A549 (cell line): ENCODE results near the gene AAMDC. TPM values are rescaled to one million over a fixed set of nuclear protein-coding genes. Genes with fewer than 3 reads are reported as not detected.

ENCODE experiments used
- ATAC-seq, 2 experiments: fragments of 200-7000 bp in 1 of 2; fragments of >200 bp in 1 of 2; cut with Nextera tagmentation in 1 of 2; cut with Tn5 transposase in 1 of 2; 3 replicates each; pipeline versions ENCODE4 v1.8.0 to v1.9.1; 2018 to 2020; ENCODE audit warnings: mild to moderate bottlenecking in 1 of 2, moderate library complexity in 1 of 2
- CTCF ChIA-PET: fragments of 300-600 bp; sonication (Branson Sonifier 250); formaldehyde crosslinking; extraction: SDS; loops from one replicate; lab custom pipeline; 2021; ENCODE audit warnings: antibody characterized with exemption, inconsistent platforms; lab: Yijun Ruan, JAX
- POLR2A ChIA-PET: fragments of 350-600 bp; formaldehyde crosslinking; extraction: SDS; loops from one replicate; lab custom pipeline; 2021; ENCODE audit warnings: antibody characterized with exemption, inconsistent platforms; lab: Yijun Ruan, JAX
- DNase-seq, 2 experiments: peaks; one replicate each; pipeline versions ENCODE4 v3.0.0 to v3.0.0-alpha.2; 2011 to 2016; ENCODE audit warnings: low read depth in 1 of 2, low spot score in 1 of 2
- FAIRE-seq: peaks from 2 replicates; lab custom pipeline; 2011; peaks lifted over from hg19 to GRCh38; lab: Jason Lieb, UNC
- H3K27ac ChIP-seq, 2 experiments: fragments of >200 bp; sonication (Bioruptor Twin); formaldehyde crosslinking; 3 replicates each; pipeline ENCODE4 v1.5.1; 2016 to 2017
- H3K4me1 ChIP-seq: fragments of >200 bp; sonication (Bioruptor Twin); formaldehyde crosslinking; 3 replicates; pipeline ENCODE4 v1.6.1; 2016
- H3K4me2 ChIP-seq: fragments of >200 bp; sonication (Bioruptor Twin); formaldehyde crosslinking; 3 replicates; pipeline ENCODE4 v1.6.1; 2016
- H3K4me3 ChIP-seq: fragments of >200 bp; sonication (Bioruptor Twin); formaldehyde crosslinking; 3 replicates; pipeline ENCODE4 v1.5.1; 2016
- H3K9me3 ChIP-seq: fragments of >200 bp; sonication (Bioruptor Twin); formaldehyde crosslinking; 3 replicates; pipeline ENCODE4 v1.6.1; 2016
- CBX8 ChIP-seq: fragments of 200-600 bp; sonication (generic); IDR thresholded peaks from 2 replicates; pipeline ENCODE4 v1.6.1; 2016
- CEBPB ChIP-seq, 2 experiments: fragments of >200 bp in 1 of 2; sonication (Bioruptor Twin) in 1 of 2; formaldehyde crosslinking in 1 of 2; IDR thresholded peaks; 2 replicates each; pipeline ENCODE4 v1.6.1; 2012 to 2016
- EP300 ChIP-seq, 2 experiments: fragments of >200 bp; sonication (Bioruptor Twin); formaldehyde crosslinking; IDR thresholded peaks; 2 replicates in 1 of 2; 3 replicates in 1 of 2; pipeline ENCODE4 v1.6.1; 2016 to 2017
- FOSB ChIP-seq: fragments of 250-450 bp; sonication (Bioruptor Pico); IDR thresholded peaks from 2 replicates; pipeline ENCODE4 v1.5.0; 2020; ENCODE audit warnings: mild to moderate bottlenecking, moderate library complexity
- HDAC2 ChIP-seq: fragments of 200-600 bp; sonication (generic); IDR thresholded peaks from 2 replicates; pipeline ENCODE4 v1.6.1; 2016
- HEYL ChIP-seq: fragments of 250-450 bp; sonication (Bioruptor Pico); IDR thresholded peaks from 2 replicates; pipeline ENCODE4 v1.8.0; 2021; ENCODE audit warnings: mild to moderate bottlenecking, moderate library complexity
- HOXA7 ChIP-seq: fragments of 250-450 bp; sonication (Bioruptor Pico); IDR thresholded peaks from 2 replicates; pipeline ENCODE4 v1.5.0; 2020; ENCODE audit warnings: mild to moderate bottlenecking, moderate library complexity
- KDM5A ChIP-seq: fragments of 200-600 bp; sonication (generic); IDR thresholded peaks from 2 replicates; pipeline ENCODE4 v1.6.1; 2016; ENCODE audit warnings: antibody characterized with exemption, mild to moderate bottlenecking
- MAFK ChIP-seq: fragments of 450-650 bp; IDR thresholded peaks from 2 replicates; pipeline ENCODE4 v1.6.1; 2014; ENCODE audit not compliant: partially characterized antibody
- NR3C1 ChIP-seq: fragments of >200 bp; sonication (Bioruptor Twin); formaldehyde crosslinking; IDR thresholded peaks from 3 replicates; pipeline ENCODE4 v1.6.1; 2017
- PHF8 ChIP-seq: fragments of 200-600 bp; sonication (generic); IDR thresholded peaks from 2 replicates; pipeline ENCODE4 v1.6.1; 2016; ENCODE audit warnings: low read depth, mild to moderate bottlenecking, antibody characterized with exemption, moderate library complexity, borderline replicate concordance
- POLR2A ChIP-seq: IDR thresholded peaks from 2 replicates; pipeline ENCODE4 v1.6.1; 2012; ENCODE audit warnings: mild to moderate bottlenecking, low read length
- RAD21 ChIP-seq, 2 experiments: fragments of >200 bp in 1 of 2; sonication (Bioruptor Twin) in 1 of 2; formaldehyde crosslinking in 1 of 2; IDR thresholded peaks in 1 of 2; conservative IDR thresholded peaks in 1 of 2; 2 replicates in 1 of 2; 3 replicates in 1 of 2; pipeline ENCODE4 v1.6.1; 2012 to 2018; ENCODE audit warnings: inconsistent platforms in 1 of 2
- RCOR1 ChIP-seq: fragments of 150-350 bp; IDR thresholded peaks from 2 replicates; pipeline ENCODE4 v1.6.1; 2014; ENCODE audit warnings: antibody characterized with exemption, low read length, low read depth
- RFX5 ChIP-seq: fragments of 450-650 bp; IDR thresholded peaks from 2 replicates; pipeline ENCODE4 v1.7.1; 2014; ENCODE audit warnings: antibody characterized with exemption, mild to moderate bottlenecking, moderate library complexity
- ZFP36 ChIP-seq: fragments of 450-650 bp; IDR thresholded peaks from 2 replicates; pipeline ENCODE4 v1.6.1; 2014; ENCODE audit warnings: borderline replicate concordance; ENCODE audit not compliant: partially characterized antibody
- ZNF302 ChIP-seq: fragments of 250-450 bp; sonication (Bioruptor Pico); IDR thresholded peaks from 2 replicates; pipeline ENCODE4 v1.9.0; 2021; ENCODE audit warnings: inconsistent platforms, mild to moderate bottlenecking, moderate library complexity
- ZSCAN20 ChIP-seq: fragments of 250-450 bp; sonication (Bioruptor Pico); IDR thresholded peaks from 2 replicates; pipeline ENCODE4 v1.8.0; 2022; ENCODE audit warnings: mild to moderate bottlenecking, moderate library complexity
- WGBS: methylation state at CpG from one replicate; pipeline ENCODE4 v1.1.6; 2017; ENCODE audit errors: missing lambda C conversion rate; 5-methylcytosine and 5-hydroxymethylcytosine counted together
- polyA plus RNA-seq, 4 experiments: library from polyadenylated mRNA; depleted of rRNA in 3 of 4; stranded (reverse); fragments of >200 nt; fragmentation: RNase III in 1 of 4; extraction: RNeasy Plus Mini Kit Qiagen cat#74134 plus additional on column Dnase treatment in 1 of 4; gene quantifications; 2 replicates in 3 of 4; 3 replicates in 1 of 4; pipeline ENCODE4 v1.2.3, GENCODE V29; 2011 to 2017
- TF ChIP-seq, protein P1 (sequence below): fragments of 200-600 bp; sonication (generic); IDR thresholded peaks from 2 replicates; pipeline ENCODE4 v1.6.1; 2016; ENCODE audit warnings: antibody characterized with exemption, mild to moderate bottlenecking, moderate library complexity
- TF ChIP-seq, protein P2 (sequence below): fragments of 150-350 bp; IDR thresholded peaks from 2 replicates; pipeline ENCODE4 v1.6.1; 2014; ENCODE audit warnings: low read depth, mild to moderate bottlenecking, low read length
- TF ChIP-seq, protein P3 (sequence below): IDR thresholded peaks from 2 replicates; pipeline ENCODE4 v1.6.1; 2012
- TF ChIP-seq, protein P4 (sequence below): fragments of >200 bp; sonication (Bioruptor Twin); formaldehyde crosslinking; IDR thresholded peaks from 3 replicates; pipeline ENCODE4 v1.6.1; 2016
- TF ChIP-seq, protein P5 (sequence below): fragments of 250-450 bp; sonication (Bioruptor Pico); IDR thresholded peaks from 2 replicates; pipeline ENCODE4 v1.5.0; 2021; ENCODE audit warnings: mild to moderate bottlenecking, moderate library complexity, borderline replicate concordance
- TF ChIP-seq, protein P6 (sequence below): fragments of >200 bp; sonication (Bioruptor Twin); formaldehyde crosslinking; IDR thresholded peaks from 2 replicates; pipeline ENCODE4 v1.6.1; 2016

AAMDC gene
- polyA plus RNA-seq, 2 of the 4 experiments (the other 2 are of a cell fraction): 25.4 to 36.5 TPM

DNA sequence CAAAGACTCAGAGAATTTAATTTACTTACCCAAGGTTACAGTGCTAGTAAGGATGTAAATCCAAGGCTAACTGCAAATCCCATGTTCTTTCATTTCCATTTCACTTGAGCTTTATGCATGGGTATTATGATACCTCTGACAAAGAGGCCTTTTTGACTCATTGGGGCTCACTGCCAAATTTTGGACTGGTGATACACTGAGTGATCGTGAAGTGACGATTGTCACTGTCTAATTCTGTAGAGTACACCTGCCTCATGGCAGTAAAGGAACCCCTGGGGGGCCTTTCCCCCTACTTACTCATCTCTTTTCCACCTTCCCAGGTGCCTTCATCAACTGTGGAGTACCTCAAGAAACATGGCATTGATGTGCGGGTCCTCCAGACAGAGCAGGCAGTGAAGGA is 50.9 kb downstream of the AAMDC start:
- TF ChIP-seq CEBPB (IDR thresholded peaks at IDR 0.05): no peak
- TF ChIP-seq CBX8: no peak
- TF ChIP-seq PHF8: no peak
- no peak for FAIRE-seq
- no peak overlapping the region for H3K4me3 ChIP-seq
- no peaks in the 10 kb centered on the region for H3K9me3 ChIP-seq
- 91% methylated on average over 3 of the region's 3 CpGs for WGBS
- H3K4me2 ChIP-seq: no peak overlapping the region
- no peak for ATAC-seq
- POLR2A ChIA-PET: no interaction called here
- no peak for DNase-seq
- CTCF ChIA-PET: interaction anchor here (1.0 kb wide), 1 partner anchor 15 kb away, joined by 3 read pairs; no protein-coding TSS in a partner anchor
- H3K27ac ChIP-seq: no peak overlapping the region
- H3K4me1 ChIP-seq: no peaks in the 10 kb centered on the region

DNA sequence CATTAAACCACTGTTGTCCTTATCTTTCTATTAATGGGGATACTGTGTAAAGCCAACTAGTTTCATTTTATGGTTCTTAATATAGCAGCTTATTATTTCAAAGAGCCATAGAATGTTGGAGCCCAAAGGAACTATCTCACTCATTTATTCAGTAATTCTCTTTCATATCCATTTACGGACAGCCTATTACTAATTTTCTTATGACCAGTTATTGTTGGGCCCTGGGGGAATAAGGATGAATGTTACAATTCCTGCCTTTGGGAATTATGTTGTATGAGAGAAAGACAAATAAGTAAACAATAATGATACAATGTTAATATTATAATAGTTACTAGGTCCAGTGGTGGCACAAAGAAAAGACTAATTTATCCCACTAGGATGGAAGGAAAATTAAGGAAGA is 52.4 kb downstream of the AAMDC start:
- H3K4me2 ChIP-seq: no peak overlapping the region
- FAIRE-seq: no peak

DNA sequence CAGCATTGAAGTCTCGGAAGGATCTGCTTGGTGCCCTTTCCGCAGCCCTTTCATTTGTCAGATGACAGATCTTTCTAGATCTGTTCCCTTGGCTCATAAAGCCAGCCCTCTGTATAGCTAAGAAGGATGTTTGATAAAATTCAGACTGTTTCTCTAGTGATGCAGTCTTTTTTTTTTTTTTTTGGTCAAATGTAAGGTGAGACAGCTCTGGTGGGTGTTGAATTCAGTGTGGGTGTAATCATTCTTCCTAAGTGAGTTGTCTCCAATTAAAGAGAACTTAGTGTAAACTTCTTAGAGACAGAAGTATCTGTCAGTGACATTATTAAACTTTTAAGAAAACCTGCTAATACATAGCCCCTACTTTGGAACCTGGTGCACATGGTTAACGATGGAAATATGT is 53.3 kb downstream of the AAMDC start:
- 97% methylated on average over 3 of the region's 3 CpGs for WGBS
- Histone ChIP-seq H3K4me1 (no peaks in the 10 kb centered on the region; the same call in 2 of the 3 replicates), H3K4me3 (no peak overlapping the region), H3K9me3 (no peaks in the 10 kb centered on the region), H3K27ac (no peak overlapping the region), H3K4me2 (no peak overlapping the region)
- DNase-seq: no peak
- no peak for FAIRE-seq
- POLR2A ChIA-PET: no interaction called here
- ATAC-seq: no peak
- TF ChIP-seq, protein P1, sequence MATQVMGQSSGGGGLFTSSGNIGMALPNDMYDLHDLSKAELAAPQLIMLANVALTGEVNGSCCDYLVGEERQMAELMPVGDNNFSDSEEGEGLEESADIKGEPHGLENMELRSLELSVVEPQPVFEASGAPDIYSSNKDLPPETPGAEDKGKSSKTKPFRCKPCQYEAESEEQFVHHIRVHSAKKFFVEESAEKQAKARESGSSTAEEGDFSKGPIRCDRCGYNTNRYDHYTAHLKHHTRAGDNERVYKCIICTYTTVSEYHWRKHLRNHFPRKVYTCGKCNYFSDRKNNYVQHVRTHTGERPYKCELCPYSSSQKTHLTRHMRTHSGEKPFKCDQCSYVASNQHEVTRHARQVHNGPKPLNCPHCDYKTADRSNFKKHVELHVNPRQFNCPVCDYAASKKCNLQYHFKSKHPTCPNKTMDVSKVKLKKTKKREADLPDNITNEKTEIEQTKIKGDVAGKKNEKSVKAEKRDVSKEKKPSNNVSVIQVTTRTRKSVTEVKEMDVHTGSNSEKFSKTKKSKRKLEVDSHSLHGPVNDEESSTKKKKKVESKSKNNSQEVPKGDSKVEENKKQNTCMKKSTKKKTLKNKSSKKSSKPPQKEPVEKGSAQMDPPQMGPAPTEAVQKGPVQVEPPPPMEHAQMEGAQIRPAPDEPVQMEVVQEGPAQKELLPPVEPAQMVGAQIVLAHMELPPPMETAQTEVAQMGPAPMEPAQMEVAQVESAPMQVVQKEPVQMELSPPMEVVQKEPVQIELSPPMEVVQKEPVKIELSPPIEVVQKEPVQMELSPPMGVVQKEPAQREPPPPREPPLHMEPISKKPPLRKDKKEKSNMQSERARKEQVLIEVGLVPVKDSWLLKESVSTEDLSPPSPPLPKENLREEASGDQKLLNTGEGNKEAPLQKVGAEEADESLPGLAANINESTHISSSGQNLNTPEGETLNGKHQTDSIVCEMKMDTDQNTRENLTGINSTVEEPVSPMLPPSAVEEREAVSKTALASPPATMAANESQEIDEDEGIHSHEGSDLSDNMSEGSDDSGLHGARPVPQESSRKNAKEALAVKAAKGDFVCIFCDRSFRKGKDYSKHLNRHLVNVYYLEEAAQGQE: no peak
- TF ChIP-seq RAD21 (conservative IDR thresholded peaks at IDR 0.05 in 1 of 2, IDR thresholded peaks at IDR 0.05 in 1 of 2) (no peak), ZSCAN20 (no peak), HEYL (no peak)
- TF ChIP-seq, protein P2, sequence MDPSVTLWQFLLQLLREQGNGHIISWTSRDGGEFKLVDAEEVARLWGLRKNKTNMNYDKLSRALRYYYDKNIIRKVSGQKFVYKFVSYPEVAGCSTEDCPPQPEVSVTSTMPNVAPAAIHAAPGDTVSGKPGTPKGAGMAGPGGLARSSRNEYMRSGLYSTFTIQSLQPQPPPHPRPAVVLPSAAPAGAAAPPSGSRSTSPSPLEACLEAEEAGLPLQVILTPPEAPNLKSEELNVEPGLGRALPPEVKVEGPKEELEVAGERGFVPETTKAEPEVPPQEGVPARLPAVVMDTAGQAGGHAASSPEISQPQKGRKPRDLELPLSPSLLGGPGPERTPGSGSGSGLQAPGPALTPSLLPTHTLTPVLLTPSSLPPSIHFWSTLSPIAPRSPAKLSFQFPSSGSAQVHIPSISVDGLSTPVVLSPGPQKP: no peak
- TF ChIP-seq, protein P3, sequence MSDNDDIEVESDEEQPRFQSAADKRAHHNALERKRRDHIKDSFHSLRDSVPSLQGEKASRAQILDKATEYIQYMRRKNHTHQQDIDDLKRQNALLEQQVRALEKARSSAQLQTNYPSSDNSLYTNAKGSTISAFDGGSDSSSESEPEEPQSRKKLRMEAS: no peak
- CTCF ChIA-PET: no interaction called here

More for the DNA sequence above, 52.4 kb downstream of the AAMDC start:
- ChIA-PET CTCF (interaction anchor here (1.3 kb wide), 1 partner anchor 9 kb away, joined by 3 read pairs; no protein-coding TSS in a partner anchor), POLR2A (no interaction called here)
- Histone ChIP-seq H3K27ac (no peak overlapping the region), H3K4me3 (no peak overlapping the region), H3K9me3 (no peaks in the 10 kb centered on the region), H3K4me1 (no peaks in the 10 kb centered on the region; the same call in 2 of the 3 replicates)
- no peak for ATAC-seq
- DNase-seq: no peak
- 92% methylated on average over 1 of the region's 1 CpG for WGBS
- TF ChIP-seq HOXA7 (CRISPR knock-in tag) (no peak), HDAC2 (no peak), FOSB (CRISPR knock-in tag) (no peak), RFX5 (no peak), HEYL (no peak), KDM5A (no peak), MAFK (no peak), RCOR1 (no peak), ZFP36 (no peak), POLR2A (no peak), EP300 (IDR thresholded peaks at IDR 0.05) (no peak), NR3C1 (no peak), ZNF302 (CRISPR knock-in tag) (no peak)
- TF ChIP-seq, protein P4, sequence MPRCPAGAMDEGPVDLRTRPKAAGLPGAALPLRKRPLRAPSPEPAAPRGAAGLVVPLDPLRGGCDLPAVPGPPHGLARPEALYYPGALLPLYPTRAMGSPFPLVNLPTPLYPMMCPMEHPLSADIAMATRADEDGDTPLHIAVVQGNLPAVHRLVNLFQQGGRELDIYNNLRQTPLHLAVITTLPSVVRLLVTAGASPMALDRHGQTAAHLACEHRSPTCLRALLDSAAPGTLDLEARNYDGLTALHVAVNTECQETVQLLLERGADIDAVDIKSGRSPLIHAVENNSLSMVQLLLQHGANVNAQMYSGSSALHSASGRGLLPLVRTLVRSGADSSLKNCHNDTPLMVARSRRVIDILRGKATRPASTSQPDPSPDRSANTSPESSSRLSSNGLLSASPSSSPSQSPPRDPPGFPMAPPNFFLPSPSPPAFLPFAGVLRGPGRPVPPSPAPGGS: no peak
- TF ChIP-seq, protein P5, sequence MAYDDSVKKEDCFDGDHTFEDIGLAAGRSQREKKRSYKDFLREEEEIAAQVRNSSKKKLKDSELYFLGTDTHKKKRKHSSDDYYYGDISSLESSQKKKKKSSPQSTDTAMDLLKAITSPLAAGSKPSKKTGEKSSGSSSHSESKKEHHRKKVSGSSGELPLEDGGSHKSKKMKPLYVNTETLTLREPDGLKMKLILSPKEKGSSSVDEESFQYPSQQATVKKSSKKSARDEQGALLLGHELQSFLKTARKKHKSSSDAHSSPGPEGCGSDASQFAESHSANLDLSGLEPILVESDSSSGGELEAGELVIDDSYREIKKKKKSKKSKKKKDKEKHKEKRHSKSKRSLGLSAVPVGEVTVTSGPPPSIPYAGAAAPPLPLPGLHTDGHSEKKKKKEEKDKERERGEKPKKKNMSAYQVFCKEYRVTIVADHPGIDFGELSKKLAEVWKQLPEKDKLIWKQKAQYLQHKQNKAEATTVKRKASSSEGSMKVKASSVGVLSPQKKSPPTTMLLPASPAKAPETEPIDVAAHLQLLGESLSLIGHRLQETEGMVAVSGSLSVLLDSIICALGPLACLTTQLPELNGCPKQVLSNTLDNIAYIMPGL: no peak
- TF ChIP-seq, protein P6, sequence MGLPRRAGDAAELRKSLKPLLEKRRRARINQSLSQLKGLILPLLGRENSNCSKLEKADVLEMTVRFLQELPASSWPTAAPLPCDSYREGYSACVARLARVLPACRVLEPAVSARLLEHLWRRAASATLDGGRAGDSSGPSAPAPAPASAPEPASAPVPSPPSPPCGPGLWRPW: no peak
